ENCODE results near the gene KLHL41.
A peak's percentile ranks its signal among the peaks of the same experiment; 100 is the strongest.

The KLHL41 gene

DNA sequence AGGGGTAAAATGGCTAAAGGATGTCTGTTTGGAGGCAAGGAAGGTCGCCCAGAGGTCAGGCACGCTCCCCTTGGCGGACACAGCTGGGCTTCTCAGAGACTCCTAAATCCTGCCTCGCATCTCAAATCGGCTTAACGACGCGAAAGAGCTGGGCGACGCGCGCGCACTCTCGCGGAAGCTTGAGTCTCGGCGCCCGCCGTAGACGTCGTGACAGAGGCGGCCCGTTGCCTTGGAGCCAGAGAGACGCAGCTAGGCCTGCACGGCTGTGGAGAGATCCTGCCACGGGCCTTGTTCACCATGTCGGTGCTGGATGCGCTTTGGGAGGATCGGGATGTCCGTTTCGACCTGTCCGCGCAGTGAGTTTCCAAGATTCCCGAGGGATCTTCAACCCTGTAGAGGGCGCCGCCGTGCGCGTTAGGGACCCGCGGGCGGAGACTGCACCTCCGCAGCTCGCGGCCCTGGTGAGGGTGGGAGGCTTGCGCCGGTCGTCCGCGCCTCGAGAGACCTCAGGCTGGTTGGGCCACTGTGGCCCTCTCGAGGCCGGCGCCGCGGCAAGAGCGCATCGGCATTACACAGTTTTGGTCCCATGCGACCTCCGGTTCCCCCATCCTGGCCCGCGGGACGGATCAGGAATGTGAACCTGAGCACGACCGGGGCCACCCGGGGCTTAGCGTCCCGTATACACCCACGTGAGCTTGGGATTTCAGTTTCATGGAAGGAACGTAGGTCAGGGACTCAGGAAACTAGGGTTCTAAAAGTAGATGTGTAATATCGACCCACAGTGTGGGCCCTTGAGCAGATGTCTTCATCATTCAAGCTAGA, 30.0 kb upstream of the KLHL41 start, which contains the start of gene BBS5 (continued):
- TF ChIP-seq, protein P1, sequence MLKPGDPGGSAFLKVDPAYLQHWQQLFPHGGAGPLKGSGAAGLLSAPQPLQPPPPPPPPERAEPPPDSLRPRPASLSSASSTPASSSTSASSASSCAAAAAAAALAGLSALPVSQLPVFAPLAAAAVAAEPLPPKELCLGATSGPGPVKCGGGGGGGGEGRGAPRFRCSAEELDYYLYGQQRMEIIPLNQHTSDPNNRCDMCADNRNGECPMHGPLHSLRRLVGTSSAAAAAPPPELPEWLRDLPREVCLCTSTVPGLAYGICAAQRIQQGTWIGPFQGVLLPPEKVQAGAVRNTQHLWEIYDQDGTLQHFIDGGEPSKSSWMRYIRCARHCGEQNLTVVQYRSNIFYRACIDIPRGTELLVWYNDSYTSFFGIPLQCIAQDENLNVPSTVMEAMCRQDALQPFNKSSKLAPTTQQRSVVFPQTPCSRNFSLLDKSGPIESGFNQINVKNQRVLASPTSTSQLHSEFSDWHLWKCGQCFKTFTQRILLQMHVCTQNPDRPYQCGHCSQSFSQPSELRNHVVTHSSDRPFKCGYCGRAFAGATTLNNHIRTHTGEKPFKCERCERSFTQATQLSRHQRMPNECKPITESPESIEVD (tag by site-specific recombination; IDR thresholded peaks at IDR 0.05): no peak
- TF ChIP-seq, protein P2, sequence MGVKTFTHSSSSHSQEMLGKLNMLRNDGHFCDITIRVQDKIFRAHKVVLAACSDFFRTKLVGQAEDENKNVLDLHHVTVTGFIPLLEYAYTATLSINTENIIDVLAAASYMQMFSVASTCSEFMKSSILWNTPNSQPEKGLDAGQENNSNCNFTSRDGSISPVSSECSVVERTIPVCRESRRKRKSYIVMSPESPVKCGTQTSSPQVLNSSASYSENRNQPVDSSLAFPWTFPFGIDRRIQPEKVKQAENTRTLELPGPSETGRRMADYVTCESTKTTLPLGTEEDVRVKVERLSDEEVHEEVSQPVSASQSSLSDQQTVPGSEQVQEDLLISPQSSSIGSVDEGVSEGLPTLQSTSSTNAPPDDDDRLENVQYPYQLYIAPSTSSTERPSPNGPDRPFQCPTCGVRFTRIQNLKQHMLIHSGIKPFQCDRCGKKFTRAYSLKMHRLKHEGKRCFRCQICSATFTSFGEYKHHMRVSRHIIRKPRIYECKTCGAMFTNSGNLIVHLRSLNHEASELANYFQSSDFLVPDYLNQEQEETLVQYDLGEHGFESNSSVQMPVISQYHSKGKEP (tag by site-specific recombination; IDR thresholded peaks at IDR 0.05): no peak
- TF ChIP-seq ZSCAN23 (tag by site-specific recombination; IDR thresholded peaks at IDR 0.05) (no peak), SCRT2 (tag by site-specific recombination; IDR thresholded peaks at IDR 0.05) (no peak), MYNN (tag by site-specific recombination; IDR thresholded peaks at IDR 0.05; ENCODE audit: borderline replicate concordance) (no peak), ZNF658 (tag by site-specific recombination; IDR thresholded peaks at IDR 0.05) (no peak), ZNF366 (tag by site-specific recombination; conservative IDR thresholded peaks at IDR 0.05) (no peak), BCL11A (tag by site-specific recombination; IDR thresholded peaks at IDR 0.05; ENCODE audit: low read depth) (no peak), ZNF48 (tag by site-specific recombination; IDR thresholded peaks at IDR 0.05) (no peak), ZNF76 (tag by site-specific recombination; IDR thresholded peaks at IDR 0.05; ENCODE audit: borderline replicate concordance, low read depth) (no peak), ZNF221 (tag by site-specific recombination; IDR thresholded peaks at IDR 0.05; ENCODE audit: borderline replicate concordance) (no peak), SP2 (tag by site-specific recombination; IDR thresholded peaks at IDR 0.05) (no peak), ZSCAN4 (tag by site-specific recombination; IDR thresholded peaks at IDR 0.05) (no peak), ZBTB7A (tag by site-specific recombination; IDR thresholded peaks at IDR 0.05; ENCODE audit: low read depth) (no peak), ZNF311 (tag by site-specific recombination; IDR thresholded peaks at IDR 0.05; ENCODE audit: borderline replicate concordance) (no peak), GLI2 (tag by site-specific recombination; IDR thresholded peaks at IDR 0.05; ENCODE audit: borderline replicate concordance, low read depth) (no peak), GLI4 (tag by site-specific recombination; IDR thresholded peaks at IDR 0.05) (no peak), RBAK (tag by site-specific recombination; IDR thresholded peaks at IDR 0.05) (no peak), ZNF701 (tag by site-specific recombination; IDR thresholded peaks at IDR 0.05) (no peak), ZNF433 (tag by site-specific recombination; IDR thresholded peaks at IDR 0.05; ENCODE audit: low read depth) (no peak), ZNF558 (tag by site-specific recombination; IDR thresholded peaks at IDR 0.05) (no peak), ZBTB1 (tag by site-specific recombination; IDR thresholded peaks at IDR 0.05) (no peak), OSR2 (tag by site-specific recombination; IDR thresholded peaks at IDR 0.05) (no peak), ZNF19 (tag by site-specific recombination; IDR thresholded peaks at IDR 0.05; ENCODE audit: low read depth) (no peak), ZNF510 (tag by site-specific recombination; IDR thresholded peaks at IDR 0.05; ENCODE audit: insufficient replicate concordance) (no peak), ZFP37 (tag by site-specific recombination; IDR thresholded peaks at IDR 0.05) (peak; percentile 58), ZNF280D (tag by site-specific recombination; IDR thresholded peaks at IDR 0.05) (no peak)
- TF ChIP-seq, protein P3, sequence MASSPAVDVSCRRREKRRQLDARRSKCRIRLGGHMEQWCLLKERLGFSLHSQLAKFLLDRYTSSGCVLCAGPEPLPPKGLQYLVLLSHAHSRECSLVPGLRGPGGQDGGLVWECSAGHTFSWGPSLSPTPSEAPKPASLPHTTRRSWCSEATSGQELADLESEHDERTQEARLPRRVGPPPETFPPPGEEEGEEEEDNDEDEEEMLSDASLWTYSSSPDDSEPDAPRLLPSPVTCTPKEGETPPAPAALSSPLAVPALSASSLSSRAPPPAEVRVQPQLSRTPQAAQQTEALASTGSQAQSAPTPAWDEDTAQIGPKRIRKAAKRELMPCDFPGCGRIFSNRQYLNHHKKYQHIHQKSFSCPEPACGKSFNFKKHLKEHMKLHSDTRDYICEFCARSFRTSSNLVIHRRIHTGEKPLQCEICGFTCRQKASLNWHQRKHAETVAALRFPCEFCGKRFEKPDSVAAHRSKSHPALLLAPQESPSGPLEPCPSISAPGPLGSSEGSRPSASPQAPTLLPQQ (tag by site-specific recombination; IDR thresholded peaks at IDR 0.05): peak; percentile 55; the same call in 1 of the 2 replicates
- TF ChIP-seq, protein P4, sequence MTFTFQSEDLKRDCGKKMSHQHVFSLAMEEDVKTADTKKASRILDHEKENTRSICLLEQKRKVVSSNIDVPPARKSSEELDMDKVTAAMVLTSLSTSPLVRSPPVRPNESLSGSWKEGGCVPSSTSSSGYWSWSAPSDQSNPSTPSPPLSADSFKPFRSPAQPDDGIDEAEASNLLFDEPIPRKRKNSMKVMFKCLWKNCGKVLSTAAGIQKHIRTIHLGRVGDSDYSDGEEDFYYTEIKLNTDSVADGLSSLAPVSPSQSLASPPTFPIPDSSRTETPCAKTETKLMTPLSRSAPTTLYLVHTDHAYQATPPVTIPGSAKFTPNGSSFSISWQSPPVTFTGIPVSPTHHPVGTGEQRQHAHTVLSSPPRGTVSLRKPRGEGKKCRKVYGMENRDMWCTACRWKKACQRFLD (tag by site-specific recombination; IDR thresholded peaks at IDR 0.05): no peak
